ENCODE results near the gene ITGB4. TPM values are rescaled to one million over a fixed set of nuclear protein-coding genes. Genes with fewer than 3 reads are reported as not detected.

The ITGB4 gene
- total and polyA plus RNA-seq, 9 of the 15 experiments (the other 6 are each of a cell fraction or from before 2014, with no cell fraction given), result 0.05 to 2.8 (median 0.76) TPM; not detected in 3

DNA sequence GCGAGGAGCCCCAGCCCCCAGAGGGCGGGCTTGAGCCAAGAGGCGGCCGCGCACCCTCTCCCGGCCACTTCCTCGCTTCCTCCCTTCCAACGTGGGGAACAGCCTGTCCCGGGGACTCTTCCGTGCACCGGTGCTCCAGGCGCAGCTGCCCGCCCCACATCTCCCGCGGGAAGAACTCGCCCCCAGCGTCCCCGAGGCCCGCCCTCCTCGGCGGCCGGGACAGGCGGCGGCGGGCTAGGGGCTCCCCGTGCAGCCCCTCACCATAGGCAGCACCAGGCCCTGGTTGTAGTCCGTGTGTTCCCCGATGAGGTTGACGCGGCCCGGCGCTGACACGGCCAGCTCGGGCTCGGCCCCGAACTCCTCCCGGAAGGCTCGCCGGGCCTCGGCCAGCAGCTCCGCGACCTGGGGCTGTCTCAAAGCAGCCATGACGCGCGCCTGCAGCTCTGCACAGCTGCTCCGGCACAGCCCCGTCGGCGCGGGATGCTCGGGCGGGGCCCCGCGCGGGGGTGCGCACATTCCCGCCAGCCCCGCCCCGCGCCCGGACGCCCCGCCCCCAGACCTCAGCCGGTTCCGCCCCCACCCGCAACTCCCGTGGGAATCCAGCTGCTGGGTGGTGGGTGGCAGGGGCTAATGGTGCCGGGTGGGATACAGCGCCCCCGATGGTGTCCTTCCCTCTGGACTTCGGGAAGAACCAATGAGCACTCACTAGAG lies 43.6 kb downstream of the ITGB4 start, which contains the start of gene GALK1 (continued):
- TF ChIP-seq ZNF778 (CRISPR knock-in tag; IDR thresholded peaks at IDR 0.05) (no peak), RBM34 (IDR thresholded peaks at IDR 0.05; ENCODE audit: borderline replicate concordance, insufficient read depth, low read length) (no peak), RBM22 (IDR thresholded peaks at IDR 0.05; ENCODE audit: low read depth, low read length, poor library complexity, severe bottlenecking) (no peak), SMARCA5 (IDR thresholded peaks at IDR 0.05) (no peak), MAFK (IDR thresholded peaks at IDR 0.05; ENCODE audit: low read length) (no peak), MYBL2 (IDR thresholded peaks at IDR 0.05; ENCODE audit: low read depth) (no peak), MYBL2 (CRISPR knock-in tag; IDR thresholded peaks at IDR 0.05; ENCODE audit: borderline replicate concordance) (no peak), ZNF408 (CRISPR knock-in tag; IDR thresholded peaks at IDR 0.05; ENCODE audit: low read depth) (no peak), ZNF561 (CRISPR knock-in tag; conservative IDR thresholded peaks at IDR 0.05) (no peak), CTBP1 (IDR thresholded peaks at IDR 0.05; ENCODE audit: borderline replicate concordance) (peak; percentile 52)
- TF ChIP-seq, protein P1, sequence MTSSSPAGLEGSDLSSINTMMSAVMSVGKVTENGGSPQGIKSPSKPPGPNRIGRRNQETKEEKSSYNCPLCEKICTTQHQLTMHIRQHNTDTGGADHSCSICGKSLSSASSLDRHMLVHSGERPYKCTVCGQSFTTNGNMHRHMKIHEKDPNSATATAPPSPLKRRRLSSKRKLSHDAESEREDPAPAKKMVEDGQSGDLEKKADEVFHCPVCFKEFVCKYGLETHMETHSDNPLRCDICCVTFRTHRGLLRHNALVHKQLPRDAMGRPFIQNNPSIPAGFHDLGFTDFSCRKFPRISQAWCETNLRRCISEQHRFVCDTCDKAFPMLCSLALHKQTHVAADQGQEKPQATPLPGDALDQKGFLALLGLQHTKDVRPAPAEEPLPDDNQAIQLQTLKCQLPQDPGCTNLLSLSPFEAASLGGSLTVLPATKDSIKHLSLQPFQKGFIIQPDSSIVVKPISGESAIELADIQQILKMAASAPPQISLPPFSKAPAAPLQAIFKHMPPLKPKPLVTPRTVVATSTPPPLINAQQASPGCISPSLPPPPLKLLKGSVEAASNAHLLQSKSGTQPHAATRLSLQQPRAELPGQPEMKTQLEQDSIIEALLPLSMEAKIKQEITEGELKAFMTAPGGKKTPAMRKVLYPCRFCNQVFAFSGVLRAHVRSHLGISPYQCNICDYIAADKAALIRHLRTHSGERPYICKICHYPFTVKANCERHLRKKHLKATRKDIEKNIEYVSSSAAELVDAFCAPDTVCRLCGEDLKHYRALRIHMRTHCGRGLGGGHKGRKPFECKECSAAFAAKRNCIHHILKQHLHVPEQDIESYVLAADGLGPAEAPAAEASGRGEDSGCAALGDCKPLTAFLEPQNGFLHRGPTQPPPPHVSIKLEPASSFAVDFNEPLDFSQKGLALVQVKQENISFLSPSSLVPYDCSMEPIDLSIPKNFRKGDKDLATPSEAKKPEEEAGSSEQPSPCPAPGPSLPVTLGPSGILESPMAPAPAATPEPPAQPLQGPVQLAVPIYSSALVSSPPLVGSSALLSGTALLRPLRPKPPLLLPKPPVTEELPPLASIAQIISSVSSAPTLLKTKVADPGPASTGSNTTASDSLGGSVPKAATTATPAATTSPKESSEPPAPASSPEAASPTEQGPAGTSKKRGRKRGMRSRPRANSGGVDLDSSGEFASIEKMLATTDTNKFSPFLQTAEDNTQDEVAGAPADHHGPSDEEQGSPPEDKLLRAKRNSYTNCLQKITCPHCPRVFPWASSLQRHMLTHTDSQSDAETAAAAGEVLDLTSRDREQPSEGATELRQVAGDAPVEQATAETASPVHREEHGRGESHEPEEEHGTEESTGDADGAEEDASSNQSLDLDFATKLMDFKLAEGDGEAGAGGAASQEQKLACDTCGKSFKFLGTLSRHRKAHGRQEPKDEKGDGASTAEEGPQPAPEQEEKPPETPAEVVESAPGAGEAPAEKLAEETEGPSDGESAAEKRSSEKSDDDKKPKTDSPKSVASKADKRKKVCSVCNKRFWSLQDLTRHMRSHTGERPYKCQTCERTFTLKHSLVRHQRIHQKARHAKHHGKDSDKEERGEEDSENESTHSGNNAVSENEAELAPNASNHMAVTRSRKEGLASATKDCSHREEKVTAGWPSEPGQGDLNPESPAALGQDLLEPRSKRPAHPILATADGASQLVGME (CRISPR knock-in tag; IDR thresholded peaks at IDR 0.05), result no peak
- TF ChIP-seq, protein P2, sequence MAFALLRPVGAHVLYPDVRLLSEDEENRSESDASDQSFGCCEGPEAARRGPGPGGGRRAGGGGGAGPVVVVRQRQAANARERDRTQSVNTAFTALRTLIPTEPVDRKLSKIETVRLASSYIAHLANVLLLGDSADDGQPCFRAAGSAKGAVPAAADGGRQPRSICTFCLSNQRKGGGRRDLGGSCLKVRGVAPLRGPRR (CRISPR knock-in tag; IDR thresholded peaks at IDR 0.05), result no peak
- TF ChIP-seq, protein P3, sequence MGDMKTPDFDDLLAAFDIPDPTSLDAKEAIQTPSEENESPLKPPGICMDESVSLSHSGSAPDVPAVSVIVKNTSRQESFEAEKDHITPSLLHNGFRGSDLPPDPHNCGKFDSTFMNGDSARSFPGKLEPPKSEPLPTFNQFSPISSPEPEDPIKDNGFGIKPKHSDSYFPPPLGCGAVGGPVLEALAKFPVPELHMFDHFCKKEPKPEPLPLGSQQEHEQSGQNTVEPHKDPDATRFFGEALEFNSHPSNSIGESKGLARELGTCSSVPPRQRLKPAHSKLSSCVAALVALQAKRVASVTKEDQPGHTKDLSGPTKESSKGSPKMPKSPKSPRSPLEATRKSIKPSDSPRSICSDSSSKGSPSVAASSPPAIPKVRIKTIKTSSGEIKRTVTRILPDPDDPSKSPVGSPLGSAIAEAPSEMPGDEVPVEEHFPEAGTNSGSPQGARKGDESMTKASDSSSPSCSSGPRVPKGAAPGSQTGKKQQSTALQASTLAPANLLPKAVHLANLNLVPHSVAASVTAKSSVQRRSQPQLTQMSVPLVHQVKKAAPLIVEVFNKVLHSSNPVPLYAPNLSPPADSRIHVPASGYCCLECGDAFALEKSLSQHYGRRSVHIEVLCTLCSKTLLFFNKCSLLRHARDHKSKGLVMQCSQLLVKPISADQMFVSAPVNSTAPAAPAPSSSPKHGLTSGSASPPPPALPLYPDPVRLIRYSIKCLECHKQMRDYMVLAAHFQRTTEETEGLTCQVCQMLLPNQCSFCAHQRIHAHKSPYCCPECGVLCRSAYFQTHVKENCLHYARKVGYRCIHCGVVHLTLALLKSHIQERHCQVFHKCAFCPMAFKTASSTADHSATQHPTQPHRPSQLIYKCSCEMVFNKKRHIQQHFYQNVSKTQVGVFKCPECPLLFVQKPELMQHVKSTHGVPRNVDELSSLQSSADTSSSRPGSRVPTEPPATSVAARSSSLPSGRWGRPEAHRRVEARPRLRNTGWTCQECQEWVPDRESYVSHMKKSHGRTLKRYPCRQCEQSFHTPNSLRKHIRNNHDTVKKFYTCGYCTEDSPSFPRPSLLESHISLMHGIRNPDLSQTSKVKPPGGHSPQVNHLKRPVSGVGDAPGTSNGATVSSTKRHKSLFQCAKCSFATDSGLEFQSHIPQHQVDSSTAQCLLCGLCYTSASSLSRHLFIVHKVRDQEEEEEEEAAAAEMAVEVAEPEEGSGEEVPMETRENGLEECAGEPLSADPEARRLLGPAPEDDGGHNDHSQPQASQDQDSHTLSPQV (IDR thresholded peaks at IDR 0.05), result peak; percentile 70; the same call in 1 of the 2 replicates
- TF ChIP-seq, protein P4, sequence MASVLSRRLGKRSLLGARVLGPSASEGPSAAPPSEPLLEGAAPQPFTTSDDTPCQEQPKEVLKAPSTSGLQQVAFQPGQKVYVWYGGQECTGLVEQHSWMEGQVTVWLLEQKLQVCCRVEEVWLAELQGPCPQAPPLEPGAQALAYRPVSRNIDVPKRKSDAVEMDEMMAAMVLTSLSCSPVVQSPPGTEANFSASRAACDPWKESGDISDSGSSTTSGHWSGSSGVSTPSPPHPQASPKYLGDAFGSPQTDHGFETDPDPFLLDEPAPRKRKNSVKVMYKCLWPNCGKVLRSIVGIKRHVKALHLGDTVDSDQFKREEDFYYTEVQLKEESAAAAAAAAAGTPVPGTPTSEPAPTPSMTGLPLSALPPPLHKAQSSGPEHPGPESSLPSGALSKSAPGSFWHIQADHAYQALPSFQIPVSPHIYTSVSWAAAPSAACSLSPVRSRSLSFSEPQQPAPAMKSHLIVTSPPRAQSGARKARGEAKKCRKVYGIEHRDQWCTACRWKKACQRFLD (CRISPR knock-in tag; IDR thresholded peaks at IDR 0.05), result 0 out of 2 replicates have a peak, but pooled peaks have one; percentile 14

Data from K562 (cell line).